GM12892 (cell line): Measurements from ENCODE around the gene HOXA1.
"Not testable (repeated sequence)": the region's sequence is repeated elsewhere in the genome, so short reads cannot be mapped to it uniquely, and the experiment has no call there.

ENCODE experiments used
- DNase-seq: peaks from one replicate; pipeline ENCODE4 v3.0.0; 2011; ENCODE audit not compliant: insufficient read length
- FAIRE-seq: peaks from 2 replicates; lab custom pipeline; 2011; peaks lifted over from hg19 to GRCh38; lab: Jason Lieb, UNC
- POLR2A ChIP-seq: IDR thresholded peaks from 2 replicates; pipeline ENCODE4 v1.6.1; 2011; ENCODE audit warnings: low read depth, low read length, control low read depth
- POLR2AphosphoS5 ChIP-seq: IDR thresholded peaks from 2 replicates; pipeline ENCODE4 v1.6.1; 2011; ENCODE audit warnings: low read depth, low read length, control low read depth
- TAF1 ChIP-seq: IDR thresholded peaks from 2 replicates; pipeline ENCODE4 v1.6.1; 2011; ENCODE audit warnings: low read depth, mild to moderate bottlenecking, control low read depth, low read length, borderline replicate concordance

HOXA1 gene

GRCh38 chr7:27068259-27068658 is 27.5 kb downstream of the HOXA1 start:
- TF ChIP-seq TAF1 (no peak), POLR2A (no peak), POLR2AphosphoS5 (no peak)
- DNase-seq (no peak), FAIRE-seq (no peak)

GRCh38 chr7:27066148-27066547 is 29.7 kb downstream of the HOXA1 start:
- no peak for FAIRE-seq
- DNase-seq, result no peak
- TF ChIP-seq POLR2A (no peak), POLR2AphosphoS5 (no peak), TAF1 (no peak)

- DNase-seq (no peak), FAIRE-seq (no peak)
Measured at GRCh38 chr7:27065709-27066108, 30.1 kb downstream of the HOXA1 start.

GRCh38 chr7:27064661-27065060 is 31.1 kb downstream of the HOXA1 start:
- DNase-seq, result no peak
- TF ChIP-seq TAF1 (no peak), POLR2A (no peak), POLR2AphosphoS5 (no peak)
- FAIRE-seq, result no peak

More at GRCh38 chr7:27065709-27066108, 30.1 kb downstream of the HOXA1 start:
- TF ChIP-seq TAF1 (no peak), POLR2AphosphoS5 (no peak), POLR2A (no peak)

- TF ChIP-seq POLR2AphosphoS5 (no peak), POLR2A (no peak), TAF1 (no peak)
- DNase-seq (no peak), FAIRE-seq (no peak)
Measured at GRCh38 chr7:27064159-27064558, 31.6 kb downstream of the HOXA1 start.

GRCh38 chr7:27062946-27063345 is 32.9 kb downstream of the HOXA1 start:
- no peak for FAIRE-seq
- DNase-seq, result no peak
- TF ChIP-seq POLR2A (no peak), POLR2AphosphoS5 (no peak), TAF1 (no peak)

- FAIRE-seq (no peak), DNase-seq (no peak)
- TF ChIP-seq POLR2AphosphoS5 (no peak), POLR2A (no peak), TAF1 (no peak)
Measured at GRCh38 chr7:27053153-27053552, 42.6 kb downstream of the HOXA1 start.

GRCh38 chr7:27051451-27051850 is 44.3 kb downstream of the HOXA1 start:
- FAIRE-seq, result no peak
- DNase-seq, result no peak
- TF ChIP-seq POLR2A, result no peak
- no peak for TF ChIP-seq POLR2AphosphoS5
- TF ChIP-seq TAF1, result no peak

- no peak for DNase-seq
- TF ChIP-seq TAF1 (no peak), POLR2AphosphoS5 (no peak), POLR2A (no peak)
- FAIRE-seq, result no peak
Measured at GRCh38 chr7:27048438-27048837, 47.4 kb downstream of the HOXA1 start.

- FAIRE-seq (no peak), DNase-seq (no peak)
- TF ChIP-seq POLR2A, result no peak
- TF ChIP-seq TAF1, result no peak
- no peak for TF ChIP-seq POLR2AphosphoS5
Measured at GRCh38 chr7:27046854-27047549, 48.8 kb downstream of the HOXA1 start.

- FAIRE-seq, DNase-seq: not testable (repeated sequence)
Measured at GRCh38 chr7:27045972-27046371, 49.8 kb downstream of the HOXA1 start.

GRCh38 chr7:27045066-27045465 is 50.7 kb downstream of the HOXA1 start:
- not testable (repeated sequence) for FAIRE-seq

More at GRCh38 chr7:27045066-27045465, 50.7 kb downstream of the HOXA1 start:
- DNase-seq, result not testable (repeated sequence)
